Activated CD4-positive, alpha-beta T cell treated with anti-CD3 and anti-CD28 coated beads, Interleukin-2, amount 50 U/mL, for 48 hours (primary cell): ENCODE data around the gene SEMA3G.

Experiments
- DNase-seq, 2 experiments: peaks; one replicate each; pipeline ENCODE4 v3.0.0-alpha.2; 2020

SEMA3G gene

GRCh38 chr3:52407779-52408178 is 37.1 kb downstream of the SEMA3G start:
- DNase-seq: no peak

DNA sequence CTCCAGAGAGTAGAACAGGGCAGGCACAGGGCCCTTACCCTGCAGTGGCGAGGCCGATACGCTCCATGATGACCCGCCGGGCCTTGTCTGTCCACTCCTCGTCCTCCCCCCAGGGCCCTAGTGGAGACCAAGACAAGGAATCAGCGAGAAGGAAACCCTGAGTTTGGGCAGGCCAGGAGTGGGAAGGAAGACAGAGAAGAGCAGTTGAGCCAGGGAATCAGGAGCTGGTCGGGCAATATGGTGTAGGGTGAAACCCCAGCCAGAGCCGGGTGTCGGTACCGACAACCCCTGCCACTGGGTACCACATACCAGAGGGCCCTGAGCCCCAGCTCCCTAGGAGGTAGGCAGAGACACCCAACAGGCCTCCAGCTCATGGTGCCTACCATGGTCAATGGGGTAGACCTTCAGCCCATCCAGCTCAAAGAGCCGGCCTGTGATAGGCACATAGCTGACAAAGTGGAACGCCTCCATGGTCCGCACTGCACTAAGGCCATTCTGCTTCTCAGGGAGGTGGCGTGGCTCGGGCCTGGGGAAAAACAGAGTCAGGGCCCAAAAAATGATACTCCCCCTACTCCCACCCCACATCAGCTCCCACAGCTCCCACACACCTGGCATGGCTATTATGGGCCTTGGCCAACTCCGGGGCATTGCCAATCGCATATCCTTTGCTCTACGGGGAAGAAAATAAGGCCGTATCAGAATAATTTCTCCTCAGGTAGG is 38.0 kb downstream of the SEMA3G start:
- no peak for DNase-seq

- DNase-seq: no peak
Measured at GRCh38 chr3:52406231-52406661, 38.7 kb downstream of the SEMA3G start.

DNA sequence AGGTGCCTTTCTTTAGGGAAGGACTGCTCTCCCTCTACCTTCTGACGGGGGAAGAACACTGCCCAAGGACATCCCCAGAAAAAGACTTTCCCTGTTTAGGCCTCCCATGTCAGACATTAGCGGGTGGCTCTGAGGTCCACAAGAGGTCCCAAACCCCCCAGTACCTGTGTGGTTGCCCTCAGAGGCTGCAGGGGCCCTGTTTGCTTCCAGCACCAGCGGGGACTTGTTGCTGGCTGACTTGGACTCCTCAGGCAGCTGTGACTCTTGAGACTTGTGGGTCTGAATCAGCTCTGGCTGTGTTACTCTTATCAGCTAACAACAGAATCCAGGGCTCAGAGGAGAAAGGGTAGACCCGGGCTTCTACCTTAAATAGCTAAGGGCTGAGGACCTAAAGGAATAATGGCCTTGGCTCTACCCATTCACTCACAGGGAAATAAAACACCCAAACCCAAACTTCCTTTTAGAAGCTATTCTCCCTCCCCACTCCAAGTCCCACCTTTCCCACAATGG is 39.2 kb downstream of the SEMA3G start:
- DNase-seq: no peak

GRCh38 chr3:52405066-52405465 is 39.8 kb downstream of the SEMA3G start:
- no peak for DNase-seq

DNA sequence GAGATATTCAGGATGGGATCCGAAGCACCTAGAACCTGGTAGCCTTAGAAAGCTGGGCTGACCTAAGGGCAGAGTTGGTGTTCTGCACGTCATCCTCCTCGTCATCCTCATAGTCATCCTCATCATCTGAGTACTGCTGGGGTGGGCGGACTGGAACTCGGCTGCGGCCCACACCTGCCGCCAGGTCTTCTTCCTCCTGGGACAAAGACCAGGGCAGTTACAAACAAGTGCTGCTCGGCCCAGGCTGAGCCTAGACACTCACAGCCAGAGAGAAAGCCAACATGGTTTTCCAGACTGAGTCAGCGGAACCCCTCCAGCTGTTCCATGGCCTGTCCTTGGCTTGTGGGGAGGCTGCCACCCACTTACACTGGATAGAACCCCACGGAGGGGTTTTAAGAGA is 40.5 kb downstream of the SEMA3G start:
- no peak for DNase-seq

- no peak for DNase-seq
Measured at GRCh38 chr3:52403955-52404354, 40.9 kb downstream of the SEMA3G start.

GRCh38 chr3:52403271-52403841 is 41.5 kb downstream of the SEMA3G start:
- no peak for DNase-seq

GRCh38 chr3:52402706-52403270 is 42.1 kb downstream of the SEMA3G start:
- DNase-seq: no peak

DNA sequence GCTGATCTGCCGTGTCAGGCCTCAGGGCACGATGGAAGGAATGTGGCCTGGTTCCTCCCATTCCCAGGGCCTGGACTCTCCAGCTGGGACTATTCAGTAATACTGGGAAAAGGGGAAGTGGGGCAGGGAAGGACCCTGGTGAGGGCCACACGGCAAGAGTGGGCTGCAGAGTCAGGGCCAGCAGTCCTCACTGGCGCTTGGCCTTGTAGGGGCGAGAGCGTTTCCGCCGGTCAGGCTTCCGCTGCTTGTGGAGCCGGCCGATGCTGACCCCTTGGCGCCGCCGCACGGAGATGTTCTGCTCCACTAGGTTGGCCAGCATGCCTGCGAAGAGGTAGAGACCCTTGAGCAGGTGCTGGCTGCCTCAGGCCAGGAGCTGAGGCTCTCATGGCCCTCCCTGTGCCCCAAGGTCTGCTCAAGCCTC is 42.8 kb downstream of the SEMA3G start:
- DNase-seq: no peak

DNA sequence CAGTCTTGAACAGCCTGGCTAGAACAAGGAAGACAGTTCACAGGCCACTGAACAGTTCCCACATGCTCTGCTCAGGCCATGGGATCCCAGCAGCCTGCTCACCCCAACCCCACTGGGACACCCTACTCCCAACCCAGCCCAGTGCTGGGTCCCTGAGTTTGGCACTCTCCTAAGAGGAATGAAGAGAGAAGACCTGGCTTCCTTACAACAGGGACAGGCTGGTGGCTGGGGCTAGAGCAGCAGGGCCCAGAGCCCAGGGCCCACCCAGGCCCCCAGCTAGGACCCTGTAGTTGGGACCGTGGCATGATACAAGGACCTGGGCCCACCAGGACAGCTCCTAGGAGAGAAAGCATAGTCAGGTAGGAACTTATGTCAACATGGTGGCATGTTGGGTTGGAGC is 43.4 kb downstream of the SEMA3G start:
- DNase-seq: no peak

DNA sequence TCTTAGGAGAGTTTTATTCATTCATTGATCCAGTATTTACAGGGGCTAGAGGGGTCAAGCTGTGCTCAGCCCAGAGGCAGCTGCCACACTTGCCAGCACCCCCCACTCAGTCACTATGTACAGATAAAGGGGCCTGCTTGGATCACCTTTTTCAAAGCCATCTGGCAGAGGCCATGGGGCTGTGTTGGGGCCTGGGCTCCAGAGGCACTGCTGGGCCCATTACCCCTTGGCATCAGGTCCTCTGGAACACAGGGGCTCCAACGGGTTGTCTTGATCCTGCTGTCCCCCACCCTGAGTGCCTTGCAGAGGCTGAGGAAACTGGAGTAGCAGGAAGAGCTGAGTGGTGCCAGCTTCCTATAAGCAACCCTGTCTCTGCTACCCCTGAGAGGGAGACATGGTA is 43.9 kb downstream of the SEMA3G start:
- DNase-seq: no peak

DNA sequence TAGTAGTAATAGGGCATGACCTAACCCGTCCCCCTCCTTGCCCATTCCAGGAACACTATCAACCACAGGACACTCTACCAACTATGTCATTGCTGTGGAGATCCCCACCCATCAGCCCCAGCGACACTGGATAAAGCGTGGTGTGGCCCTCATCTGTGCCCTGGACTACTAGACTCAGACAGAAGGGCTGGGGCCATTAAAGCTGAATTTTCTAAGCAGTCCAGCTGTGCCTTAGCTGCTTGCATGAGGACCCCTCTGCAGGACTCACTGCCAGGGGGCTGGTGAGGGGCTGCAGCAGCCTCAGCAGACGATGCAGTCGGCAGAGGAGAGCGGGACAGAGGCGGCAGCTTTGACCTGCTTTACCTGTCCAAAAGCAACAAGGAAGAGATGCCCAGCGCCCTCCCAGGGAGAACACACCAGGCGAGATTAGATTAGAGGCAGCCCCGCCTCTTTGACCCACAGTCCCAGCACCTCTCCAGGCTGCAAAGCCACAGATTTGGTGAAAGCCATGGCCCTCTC is 44.6 kb downstream of the SEMA3G start:
- DNase-seq: no peak

DNA sequence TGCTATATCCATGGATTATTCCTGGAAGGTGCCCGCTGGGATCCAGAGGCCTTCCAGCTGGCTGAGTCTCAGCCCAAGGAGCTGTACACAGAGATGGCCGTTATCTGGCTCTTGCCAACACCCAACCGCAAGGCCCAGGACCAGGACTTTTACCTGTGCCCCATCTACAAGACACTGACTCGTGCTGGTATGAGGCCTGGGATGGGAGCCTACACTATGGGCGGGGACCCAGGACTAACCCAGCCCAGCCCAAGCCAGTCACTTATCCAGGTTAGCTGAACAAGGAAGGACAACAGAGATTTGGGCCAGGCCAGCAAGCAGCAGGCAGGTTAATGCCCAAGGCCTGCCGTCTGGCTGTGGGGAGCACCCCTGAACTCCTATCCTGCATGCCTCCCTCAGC is 45.3 kb downstream of the SEMA3G start:
- DNase-seq: no peak

DNA sequence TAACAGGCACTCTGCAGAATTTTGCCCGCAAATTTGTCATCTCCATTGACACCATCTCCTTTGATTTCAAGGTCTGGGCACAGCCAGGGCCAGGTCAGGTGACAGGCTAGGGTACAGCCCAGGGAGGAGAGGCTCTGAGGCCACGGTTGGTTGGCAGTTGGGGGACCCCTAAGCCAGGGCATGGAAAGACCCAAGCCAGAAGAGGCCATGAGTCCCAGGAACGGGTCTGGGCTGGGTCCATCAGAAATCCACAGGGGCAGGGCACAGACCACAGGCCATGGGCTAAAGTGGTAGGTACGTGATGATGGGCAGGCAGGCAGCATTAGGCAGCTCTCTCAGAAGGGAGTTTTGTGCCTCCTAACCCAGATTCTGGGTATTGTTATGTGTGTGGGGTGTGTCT is 45.8 kb downstream of the SEMA3G start:
- no peak for DNase-seq

DNA sequence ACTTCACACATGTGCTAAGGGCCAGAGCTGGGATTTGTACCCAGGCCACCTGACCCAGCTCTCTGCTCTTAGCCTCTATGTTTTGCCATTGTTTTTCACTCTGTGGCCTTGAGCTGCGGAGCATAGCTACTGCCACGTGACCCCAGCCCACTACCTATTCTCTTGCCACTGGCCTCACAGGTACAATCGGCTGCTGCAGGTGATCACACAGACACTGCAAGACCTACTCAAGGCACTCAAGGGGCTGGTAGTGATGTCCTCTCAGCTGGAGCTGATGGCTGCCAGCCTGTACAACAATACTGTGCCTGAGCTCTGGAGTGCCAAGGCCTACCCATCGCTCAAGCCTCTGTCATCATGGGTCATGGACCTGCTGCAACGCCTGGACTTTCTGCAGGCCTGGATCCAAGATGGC is 46.2 kb downstream of the SEMA3G start:
- no peak for DNase-seq

DNA sequence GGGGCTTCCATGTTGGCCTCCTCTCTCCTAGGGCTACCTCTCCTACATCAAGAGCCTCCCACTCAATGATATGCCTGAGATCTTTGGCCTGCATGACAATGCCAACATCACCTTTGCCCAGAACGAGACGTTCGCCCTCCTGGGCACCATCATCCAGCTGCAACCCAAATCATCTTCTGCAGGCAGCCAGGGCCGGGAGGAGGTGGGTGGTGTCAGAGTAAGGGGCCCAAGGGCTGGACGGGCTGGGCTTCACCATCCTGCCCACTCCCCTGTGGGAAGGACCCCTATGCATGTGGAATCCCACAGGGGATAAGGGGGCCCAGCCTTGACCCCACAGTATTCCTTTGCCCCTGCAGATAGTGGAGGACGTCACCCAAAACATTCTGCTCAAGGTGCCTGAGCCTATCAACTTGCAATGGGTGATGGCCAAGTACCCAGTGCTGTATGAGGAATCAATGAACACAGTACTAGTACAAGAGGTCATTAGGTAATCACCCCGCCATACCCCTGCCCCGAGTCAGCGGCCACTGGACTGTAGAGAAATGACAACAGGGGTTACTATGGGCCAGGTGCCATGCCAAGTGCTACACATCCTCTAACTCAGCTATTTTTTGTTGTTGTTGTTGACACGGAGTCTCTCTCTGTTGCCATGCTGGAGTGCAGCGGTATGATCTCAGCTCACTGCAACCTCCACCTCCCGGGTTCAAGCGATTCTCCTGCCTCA is 47.1 kb downstream of the SEMA3G start:
- no peak for DNase-seq

GRCh38 chr3:52396907-52397591 is 47.9 kb downstream of the SEMA3G start:
- no peak for DNase-seq

GRCh38 chr3:52396011-52396906 is 48.6 kb downstream of the SEMA3G start:
- no peak for DNase-seq

DNA sequence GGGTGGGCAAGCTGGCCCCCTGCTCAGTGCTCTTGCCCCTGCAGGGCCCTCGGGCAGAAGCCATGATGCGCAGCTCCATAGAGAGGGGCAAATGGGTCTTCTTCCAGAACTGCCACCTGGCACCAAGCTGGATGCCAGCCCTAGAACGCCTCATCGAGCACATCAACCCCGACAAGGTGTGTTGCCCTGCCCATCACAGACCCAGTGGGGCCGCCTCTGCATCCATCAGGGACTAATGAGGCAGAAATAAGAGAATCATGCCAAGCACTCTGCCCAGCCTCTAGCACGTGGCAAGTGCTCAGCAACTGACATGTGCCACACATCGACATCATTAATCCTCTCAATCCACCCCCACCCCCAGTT is 49.4 kb downstream of the SEMA3G start:
- DNase-seq: no peak

- DNase-seq: no peak
Measured at GRCh38 chr3:52394751-52395502, 50.0 kb downstream of the SEMA3G start.
